Liver (tissue), 9 donors: ENCODE results near the gene CDH6. TPM values are rescaled to one million over a fixed set of nuclear protein-coding genes. Genes with fewer than 3 reads are reported as not detected.

Source experiments
- DNase-seq: peaks from one replicate; pipeline ENCODE4 v3.0.0-alpha.2; 2017; ENCODE audit warnings: low spot score
- H3K27ac ChIP-seq, 2 donors: one replicate each; pipeline ENCODE4 v1.7.0; 2013; ENCODE audit warnings: inconsistent platforms in 2 of 2, low read length in 2 of 2, control low read depth in 1 of 2, low read depth in 1 of 2, mild to moderate bottlenecking in 1 of 2
- H3K27me3 ChIP-seq, 4 donors: one replicate each; pipeline versions ENCODE4 v1.6.1 to v1.7.0; 2013; ENCODE audit warnings: low read length in 3 of 4, inconsistent platforms in 1 of 4, mild to moderate bottlenecking in 1 of 4, moderate library complexity in 1 of 4; ENCODE audit not compliant: control insufficient read depth in 4 of 4, insufficient read depth in 4 of 4
- H3K36me3 ChIP-seq, 4 donors: one replicate each; pipeline versions ENCODE4 v1.6.1 to v1.7.0; 2013; ENCODE audit warnings: low read length in 3 of 4, mild to moderate bottlenecking in 3 of 4, low read depth in 1 of 4, moderate library complexity in 1 of 4; ENCODE audit not compliant: control insufficient read depth in 4 of 4, insufficient read depth in 3 of 4
- H3K4me1 ChIP-seq, 4 donors: one replicate each; pipeline versions ENCODE4 v1.6.1 to v1.7.0; 2013; ENCODE audit warnings: low read length in 3 of 4, mild to moderate bottlenecking in 3 of 4, moderate library complexity in 1 of 4; ENCODE audit not compliant: control insufficient read depth in 4 of 4, insufficient read depth in 4 of 4
- H3K4me3 ChIP-seq, 3 donors: one replicate each; pipeline versions ENCODE4 v1.6.1 to v1.7.0; 2013; ENCODE audit warnings: low read length in 3 of 3, control low read depth in 1 of 3, low read depth in 1 of 3, mild to moderate bottlenecking in 1 of 3
- H3K9ac ChIP-seq, 2 donors: one replicate each; pipeline ENCODE4 v1.7.0; 2013; ENCODE audit warnings: low read length in 2 of 2, mild to moderate bottlenecking in 2 of 2, moderate library complexity in 2 of 2, control low read depth in 1 of 2, low read depth in 1 of 2
- H3K9me3 ChIP-seq, 4 donors: one replicate each; pipeline versions ENCODE4 v1.6.1 to v1.7.0; 2013; ENCODE audit warnings: low read length in 3 of 4; ENCODE audit not compliant: control insufficient read depth in 4 of 4
- CTCF ChIP-seq: fragments of 150-350 bp; IDR thresholded peaks from 2 replicates; pipeline ENCODE4 v1.5.1; 2017; ENCODE audit warnings: improper control_type of control experiment, low read depth, low read length; ENCODE audit not compliant: missing input control
- EGR1 ChIP-seq, 2 donors: IDR thresholded peaks; 2 replicates each; pipeline ENCODE4 v1.6.1; 2016 to 2018; ENCODE audit warnings: antibody characterized with exemption in 2 of 2, low read depth in 2 of 2
- FOXA1 ChIP-seq: IDR thresholded peaks from 2 replicates; pipeline ENCODE4 v1.6.1; 2016; ENCODE audit warnings: antibody characterized with exemption
- FOXA2 ChIP-seq: IDR thresholded peaks from 2 replicates; pipeline ENCODE4 v1.6.1; 2016; ENCODE audit warnings: antibody characterized with exemption
- HNF4A ChIP-seq, 2 donors: conservative IDR thresholded peaks; 2 replicates each; pipeline ENCODE4 v1.6.1; 2016; ENCODE audit warnings: antibody characterized with exemption in 2 of 2, mild to moderate bottlenecking in 2 of 2
- HNF4G ChIP-seq: IDR thresholded peaks from 2 replicates; pipeline ENCODE4 v1.6.1; 2016; ENCODE audit warnings: antibody characterized with exemption
- JUND ChIP-seq, 2 donors: IDR thresholded peaks; 2 replicates each; pipeline ENCODE4 v1.6.1; 2016; ENCODE audit warnings: antibody characterized with exemption in 2 of 2
- NR2F2 ChIP-seq: IDR thresholded peaks from 2 replicates; pipeline ENCODE4 v1.6.1; 2016; ENCODE audit warnings: antibody characterized with exemption
- RAD21 ChIP-seq, 2 donors: IDR thresholded peaks; 2 replicates each; pipeline ENCODE4 v1.6.1; 2016; ENCODE audit warnings: antibody characterized with exemption in 2 of 2, mild to moderate bottlenecking in 2 of 2
- RXRA ChIP-seq, 2 donors: IDR thresholded peaks; 2 replicates each; pipeline ENCODE4 v1.6.1; 2017 to 2018; ENCODE audit warnings: antibody characterized with exemption in 2 of 2, mild to moderate bottlenecking in 1 of 2
- SP1 ChIP-seq: IDR thresholded peaks from 2 replicates; pipeline ENCODE4 v1.6.1; 2018; ENCODE audit warnings: antibody characterized with exemption, mild to moderate bottlenecking
- TAF1 ChIP-seq: conservative IDR thresholded peaks from 2 replicates; pipeline ENCODE4 v1.6.1; 2016; ENCODE audit warnings: antibody characterized with exemption, mild to moderate bottlenecking
- YY1 ChIP-seq: IDR thresholded peaks from 2 replicates; pipeline ENCODE4 v1.6.1; 2016; ENCODE audit warnings: antibody characterized with exemption, mild to moderate bottlenecking
- ZBTB33 ChIP-seq: IDR thresholded peaks from 2 replicates; pipeline ENCODE4 v1.6.1; 2016; ENCODE audit warnings: antibody characterized with exemption
- WGBS: extraction: QIAGEN DNeasy Blood & Tissue Kit; methylation state at CpG from one replicate; pipeline ENCODE4 v1.1.7; 2013; 5-methylcytosine and 5-hydroxymethylcytosine counted together
- polyA plus RNA-seq, 2 donors: library from polyadenylated mRNA; stranded (reverse) in 1 of 2; unstranded in 1 of 2; fragments of 200-250 nt in 1 of 2; fragments of >200 nt in 1 of 2; fragmentation: Nextera tagmentation in 1 of 2; extraction: Ambion mirVana in 1 of 2; gene quantifications; one replicate each; pipeline versions ENCODE4 v1.2.1 to v1.2.3, GENCODE V29; 2013 to 2015
- total RNA-seq, 2 donors: library from RNA; depleted of rRNA; stranded (reverse); fragments of >200 nt; gene quantifications; one replicate each; pipeline ENCODE4 v1.2.3, GENCODE V29; 2014
- TF ChIP-seq, protein P1 (sequence below): IDR thresholded peaks from 2 replicates; pipeline ENCODE4 v1.6.1; 2016; ENCODE audit warnings: antibody characterized with exemption
- TF ChIP-seq, protein P2 (sequence below): IDR thresholded peaks from 2 replicates; pipeline ENCODE4 v1.6.1; 2016; ENCODE audit warnings: antibody characterized with exemption
- TF ChIP-seq, protein P3 (sequence below): IDR thresholded peaks from 2 replicates; pipeline ENCODE4 v1.6.1; 2016; ENCODE audit warnings: antibody characterized with exemption, mild to moderate bottlenecking
- donor health status: healthy.
- donor health status: healthy.
- donor health status: healthy.
- donor health status: healthy.
- donor health status: healthy.

Gene CDH6
- total and polyA plus RNA-seq, 4 donors, result 0.18 to 3.7 (median 0.84) TPM

DNA sequence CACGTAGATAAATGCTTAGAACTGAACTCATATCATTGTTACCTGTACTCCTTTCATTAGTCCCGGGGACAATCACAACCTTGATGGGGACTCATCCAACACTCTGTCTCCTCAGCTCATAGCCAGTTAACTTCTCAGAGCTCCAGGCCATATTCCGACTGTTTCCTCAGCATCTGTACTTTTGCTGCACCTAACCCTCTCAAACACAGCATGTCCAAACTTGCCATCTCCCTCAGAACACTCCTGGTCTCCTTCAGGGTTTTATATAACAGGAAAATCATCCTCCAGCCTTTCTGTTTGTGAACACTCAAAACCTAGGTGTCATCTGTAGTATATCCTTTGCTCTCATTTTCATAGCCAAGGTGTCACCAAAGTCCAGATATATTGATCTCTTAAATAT is 150.5 kb downstream of the CDH6 start:
- WGBS, result 54% methylated on average over 3 of the region's 3 CpGs

More for the DNA sequence above, 150.5 kb downstream of the CDH6 start:
- Histone ChIP-seq H3K4me1 (no peaks in the 10 kb centered on the region), H3K27ac (no peak overlapping the region), H3K9ac (no peak overlapping the region), H3K36me3 (no peaks in the 10 kb centered on the region), H3K27me3 (peaks cover 0 to 7% (median 0%) of the 10 kb centered on the region in 4 donors), H3K9me3 (no peaks in the 10 kb centered on the region), H3K4me3 (no peak overlapping the region)
- no peak for DNase-seq
- TF ChIP-seq JUND (IDR thresholded peaks at IDR 0.05) (no peak), RAD21 (IDR thresholded peaks at IDR 0.05) (no peak), FOXA2 (no peak), NR2F2 (no peak), TAF1 (no peak), ZBTB33 (no peak), FOXA1 (no peak), HNF4A (conservative IDR thresholded peaks at IDR 0.05) (no peak), YY1 (no peak), EGR1 (IDR thresholded peaks at IDR 0.05; ENCODE audit: low read depth in 2 of 2) (no peak), RXRA (IDR thresholded peaks at IDR 0.05) (no peak), SP1 (no peak), HNF4G (no peak), CTCF (no peak)
- TF ChIP-seq, protein P1, sequence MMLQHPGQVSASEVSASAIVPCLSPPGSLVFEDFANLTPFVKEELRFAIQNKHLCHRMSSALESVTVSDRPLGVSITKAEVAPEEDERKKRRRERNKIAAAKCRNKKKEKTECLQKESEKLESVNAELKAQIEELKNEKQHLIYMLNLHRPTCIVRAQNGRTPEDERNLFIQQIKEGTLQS, result no peak
- TF ChIP-seq, protein P2, sequence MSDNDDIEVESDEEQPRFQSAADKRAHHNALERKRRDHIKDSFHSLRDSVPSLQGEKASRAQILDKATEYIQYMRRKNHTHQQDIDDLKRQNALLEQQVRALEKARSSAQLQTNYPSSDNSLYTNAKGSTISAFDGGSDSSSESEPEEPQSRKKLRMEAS, result no peak
- TF ChIP-seq, protein P3, sequence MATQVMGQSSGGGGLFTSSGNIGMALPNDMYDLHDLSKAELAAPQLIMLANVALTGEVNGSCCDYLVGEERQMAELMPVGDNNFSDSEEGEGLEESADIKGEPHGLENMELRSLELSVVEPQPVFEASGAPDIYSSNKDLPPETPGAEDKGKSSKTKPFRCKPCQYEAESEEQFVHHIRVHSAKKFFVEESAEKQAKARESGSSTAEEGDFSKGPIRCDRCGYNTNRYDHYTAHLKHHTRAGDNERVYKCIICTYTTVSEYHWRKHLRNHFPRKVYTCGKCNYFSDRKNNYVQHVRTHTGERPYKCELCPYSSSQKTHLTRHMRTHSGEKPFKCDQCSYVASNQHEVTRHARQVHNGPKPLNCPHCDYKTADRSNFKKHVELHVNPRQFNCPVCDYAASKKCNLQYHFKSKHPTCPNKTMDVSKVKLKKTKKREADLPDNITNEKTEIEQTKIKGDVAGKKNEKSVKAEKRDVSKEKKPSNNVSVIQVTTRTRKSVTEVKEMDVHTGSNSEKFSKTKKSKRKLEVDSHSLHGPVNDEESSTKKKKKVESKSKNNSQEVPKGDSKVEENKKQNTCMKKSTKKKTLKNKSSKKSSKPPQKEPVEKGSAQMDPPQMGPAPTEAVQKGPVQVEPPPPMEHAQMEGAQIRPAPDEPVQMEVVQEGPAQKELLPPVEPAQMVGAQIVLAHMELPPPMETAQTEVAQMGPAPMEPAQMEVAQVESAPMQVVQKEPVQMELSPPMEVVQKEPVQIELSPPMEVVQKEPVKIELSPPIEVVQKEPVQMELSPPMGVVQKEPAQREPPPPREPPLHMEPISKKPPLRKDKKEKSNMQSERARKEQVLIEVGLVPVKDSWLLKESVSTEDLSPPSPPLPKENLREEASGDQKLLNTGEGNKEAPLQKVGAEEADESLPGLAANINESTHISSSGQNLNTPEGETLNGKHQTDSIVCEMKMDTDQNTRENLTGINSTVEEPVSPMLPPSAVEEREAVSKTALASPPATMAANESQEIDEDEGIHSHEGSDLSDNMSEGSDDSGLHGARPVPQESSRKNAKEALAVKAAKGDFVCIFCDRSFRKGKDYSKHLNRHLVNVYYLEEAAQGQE, result no peak
